Tibial nerve (tissue), 4 donors: Measurements from ENCODE around the gene FSTL4.

Experiments used
- CTCF ChIP-seq, 5 experiments: fragments of 200-600 bp in 3 of 5; fragments of 450-650 bp in 2 of 5; sonication (generic) in 3 of 5; IDR thresholded peaks; one replicate each; pipeline ENCODE4 v1.5.1; 2016 to 2019; ENCODE audit warnings: antibody characterized with exemption in 5 of 5, mild to moderate bottlenecking in 3 of 5, moderate library complexity in 2 of 5
- EP300 ChIP-seq, 2 donors: sonication (generic); formaldehyde crosslinking; IDR thresholded peaks; one replicate each; pipeline ENCODE4 v1.6.1; 2017; ENCODE audit warnings: antibody characterized with exemption in 2 of 2, mild to moderate bottlenecking in 1 of 2
- POLR2A ChIP-seq, 2 donors: fragments of 450-650 bp; IDR thresholded peaks; one replicate each; pipeline ENCODE4 v1.6.1; 2017; ENCODE audit warnings: antibody characterized with exemption in 2 of 2, mild to moderate bottlenecking in 2 of 2, moderate library complexity in 2 of 2

GRCh38 chr5:133400831-133401351 is 211.4 kb downstream of the FSTL4 start:
- TF ChIP-seq CTCF (IDR thresholded peaks at IDR 0.05) (no peak), POLR2A (IDR thresholded peaks at IDR 0.05) (no peak), EP300 (IDR thresholded peaks at IDR 0.05) (no peak)
